ENCODE measurements around the gene FOXO1.

FOXO1 gene

DNA sequence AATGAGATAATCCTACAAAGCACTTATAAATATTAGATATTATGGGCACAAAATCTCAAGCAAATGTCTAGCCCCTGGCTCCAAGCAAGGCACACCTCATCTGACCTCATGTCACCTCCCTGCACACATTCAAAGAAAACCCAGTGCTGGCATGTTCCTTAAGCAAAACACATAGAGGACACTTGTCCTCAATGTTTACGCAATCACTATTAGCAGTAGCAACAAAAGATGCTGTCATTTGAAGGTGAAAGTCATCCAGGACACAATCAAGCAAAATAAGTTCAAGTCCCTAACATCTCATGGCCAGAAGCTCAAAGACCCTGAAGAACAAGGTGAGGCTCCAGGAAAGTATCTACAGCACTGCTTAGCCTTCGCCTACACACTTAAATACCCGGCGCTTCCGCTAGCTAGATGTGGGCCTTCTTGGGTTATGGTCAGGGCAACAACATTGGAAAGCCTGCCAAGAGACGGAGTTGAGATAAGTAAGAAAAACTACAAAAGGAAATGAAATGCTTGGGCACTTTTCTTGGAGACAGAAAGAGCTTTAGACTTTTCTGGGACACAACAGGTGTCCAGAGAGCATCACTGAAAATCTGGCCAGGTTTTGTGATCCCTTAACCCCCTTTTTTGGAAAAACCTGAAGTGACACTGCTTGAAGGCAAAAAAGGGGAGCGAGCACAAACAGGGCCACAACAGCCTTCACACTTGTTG is 85.7 kb downstream of the FOXO1 start:
- H3K36me3 ChIP-seq = no peaks in the 10 kb centered on the region
- H3K27ac ChIP-seq = no peak overlapping the region
- TF ChIP-seq, protein P1, sequence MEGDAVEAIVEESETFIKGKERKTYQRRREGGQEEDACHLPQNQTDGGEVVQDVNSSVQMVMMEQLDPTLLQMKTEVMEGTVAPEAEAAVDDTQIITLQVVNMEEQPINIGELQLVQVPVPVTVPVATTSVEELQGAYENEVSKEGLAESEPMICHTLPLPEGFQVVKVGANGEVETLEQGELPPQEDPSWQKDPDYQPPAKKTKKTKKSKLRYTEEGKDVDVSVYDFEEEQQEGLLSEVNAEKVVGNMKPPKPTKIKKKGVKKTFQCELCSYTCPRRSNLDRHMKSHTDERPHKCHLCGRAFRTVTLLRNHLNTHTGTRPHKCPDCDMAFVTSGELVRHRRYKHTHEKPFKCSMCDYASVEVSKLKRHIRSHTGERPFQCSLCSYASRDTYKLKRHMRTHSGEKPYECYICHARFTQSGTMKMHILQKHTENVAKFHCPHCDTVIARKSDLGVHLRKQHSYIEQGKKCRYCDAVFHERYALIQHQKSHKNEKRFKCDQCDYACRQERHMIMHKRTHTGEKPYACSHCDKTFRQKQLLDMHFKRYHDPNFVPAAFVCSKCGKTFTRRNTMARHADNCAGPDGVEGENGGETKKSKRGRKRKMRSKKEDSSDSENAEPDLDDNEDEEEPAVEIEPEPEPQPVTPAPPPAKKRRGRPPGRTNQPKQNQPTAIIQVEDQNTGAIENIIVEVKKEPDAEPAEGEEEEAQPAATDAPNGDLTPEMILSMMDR (IDR thresholded peaks at IDR 0.05; ENCODE audit: low read depth, low read length) = no peak
- no peak overlapping the region for H3K4me3 ChIP-seq (ENCODE audit: low read depth, low read length)
- DNase-seq = no peak
- no peaks in the 10 kb centered on the region for H3K27me3 ChIP-seq (ENCODE audit: insufficient read depth, low read depth, severe bottlenecking)
- no peaks in the 10 kb centered on the region for H3K9me3 ChIP-seq (ENCODE audit: severe bottlenecking)

DNA sequence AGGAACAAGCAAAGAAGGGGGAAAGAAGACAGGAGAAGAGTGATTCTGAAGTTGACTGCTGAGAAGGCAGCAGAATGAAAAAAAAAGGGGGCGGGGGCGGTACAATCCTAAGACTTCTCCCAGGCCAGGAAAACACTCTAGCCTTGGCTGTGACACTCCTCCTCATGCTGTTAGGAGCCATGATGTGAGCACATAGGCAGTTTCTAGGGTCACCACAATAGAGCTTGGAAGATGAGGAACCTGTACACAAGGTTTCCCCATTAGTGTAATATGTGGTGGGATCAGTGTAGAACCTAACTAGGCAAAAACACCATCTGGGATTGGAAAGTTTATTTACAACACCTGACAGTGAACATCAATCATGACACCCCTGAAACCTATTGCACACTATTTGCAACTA is 86.9 kb downstream of the FOXO1 start:
- Histone ChIP-seq H3K27ac (no peak overlapping the region), H3K36me3 (no peaks in the 10 kb centered on the region), H3K9me3 (ENCODE audit: severe bottlenecking) (no peaks in the 10 kb centered on the region), H3K4me3 (ENCODE audit: low read depth, low read length) (no peak overlapping the region), H3K27me3 (ENCODE audit: insufficient read depth, low read depth, severe bottlenecking) (no peaks in the 10 kb centered on the region)
- no peak for DNase-seq
- TF ChIP-seq, protein P1 (IDR thresholded peaks at IDR 0.05; ENCODE audit: low read depth, low read length) = no peak

DNA sequence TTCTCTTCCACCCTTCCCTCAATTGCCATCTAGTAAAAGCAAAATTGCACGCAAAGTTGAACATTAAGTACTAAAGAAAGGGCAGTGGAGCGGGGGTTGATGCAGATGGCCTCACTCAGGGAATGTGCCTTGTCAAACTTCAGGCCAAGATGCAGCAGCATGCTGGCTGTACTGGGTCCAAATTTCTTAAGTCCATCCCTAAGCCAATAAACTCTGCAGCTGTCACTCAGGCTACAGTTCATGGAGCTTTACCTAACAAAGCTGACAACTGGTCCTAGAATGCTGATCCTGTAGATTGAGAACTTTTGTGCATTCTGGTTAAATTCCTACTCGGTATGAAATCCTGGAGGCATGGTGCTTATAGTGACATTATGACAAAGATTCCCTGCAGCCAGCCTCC is 88.4 kb downstream of the FOXO1 start:
- no peaks in the 10 kb centered on the region for H3K27me3 ChIP-seq (ENCODE audit: insufficient read depth, low read depth, severe bottlenecking)
- TF ChIP-seq, protein P1 (IDR thresholded peaks at IDR 0.05; ENCODE audit: low read depth, low read length) = no peak

DNA sequence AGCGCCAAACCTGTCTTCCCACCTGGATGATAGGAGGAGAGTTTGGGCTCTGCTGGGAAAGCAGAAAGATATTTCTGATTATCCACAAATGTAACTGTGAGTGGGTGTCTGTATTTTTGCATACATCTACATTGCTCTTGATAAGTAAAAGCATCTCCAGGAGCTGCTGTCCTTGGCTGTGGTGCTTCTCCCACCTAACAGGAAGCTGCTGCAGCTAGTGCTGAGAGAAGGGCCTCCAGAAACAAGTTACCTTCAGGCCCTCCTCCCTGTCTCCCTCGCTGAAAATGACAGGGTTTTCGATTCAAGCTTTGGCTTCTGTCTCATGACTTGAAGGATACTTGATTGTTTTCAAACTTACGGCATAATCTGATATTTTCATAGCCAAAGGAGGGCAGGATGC is 90.1 kb downstream of the FOXO1 start:
- DNase-seq = no peak
- no peaks in the 10 kb centered on the region for H3K27me3 ChIP-seq (ENCODE audit: insufficient read depth, low read depth, severe bottlenecking)
- H3K9me3 ChIP-seq (ENCODE audit: severe bottlenecking) = no peaks in the 10 kb centered on the region
- no peak overlapping the region for H3K27ac ChIP-seq
- H3K36me3 ChIP-seq = no peaks in the 10 kb centered on the region
- H3K4me3 ChIP-seq (ENCODE audit: low read depth, low read length) = no peak overlapping the region
- TF ChIP-seq, protein P1 (IDR thresholded peaks at IDR 0.05; ENCODE audit: low read depth, low read length) = no peak

More for the DNA sequence above, 88.4 kb downstream of the FOXO1 start:
- H3K4me3 ChIP-seq (ENCODE audit: low read depth, low read length) = no peak overlapping the region
- no peak overlapping the region for H3K27ac ChIP-seq
- H3K9me3 ChIP-seq (ENCODE audit: severe bottlenecking) = no peaks in the 10 kb centered on the region
- no peak for DNase-seq
- H3K36me3 ChIP-seq = no peaks in the 10 kb centered on the region

DNA sequence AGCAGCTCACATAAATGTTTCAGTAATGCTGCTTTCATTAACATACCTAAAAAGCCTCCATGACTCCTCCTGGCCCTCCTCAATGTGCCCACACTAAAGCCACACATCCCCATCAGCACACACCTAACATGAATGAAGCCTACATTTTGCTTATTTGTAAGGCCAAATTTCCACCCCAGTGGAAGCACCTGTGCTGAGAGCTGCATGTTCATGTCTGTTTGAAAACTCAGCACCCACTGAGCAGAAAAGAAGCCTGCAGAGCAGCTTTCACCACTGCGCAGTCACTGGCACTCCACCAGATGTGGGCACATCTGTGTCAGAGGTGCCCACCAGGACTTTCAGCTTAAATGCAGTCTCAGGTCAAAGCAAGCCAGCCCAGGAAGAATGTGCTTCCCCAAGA is 93.5 kb downstream of the FOXO1 start:
- DNase-seq = no peak
- Histone ChIP-seq H3K36me3 (no peaks in the 10 kb centered on the region), H3K4me3 (ENCODE audit: low read depth, low read length) (no peak overlapping the region), H3K27ac (no peak overlapping the region), H3K9me3 (ENCODE audit: severe bottlenecking) (no peaks in the 10 kb centered on the region), H3K27me3 (ENCODE audit: insufficient read depth, low read depth, severe bottlenecking) (no peaks in the 10 kb centered on the region)
- TF ChIP-seq, protein P1 (IDR thresholded peaks at IDR 0.05; ENCODE audit: low read depth, low read length) = no peak
